SKM-1 treated with dmso at 0.1 percent for 144 hours (cell line): ENCODE results near the gene SYNPO2.
A peak's percentile ranks its signal among the peaks of the same experiment; 100 is the strongest.
"Not testable (repeated sequence)": the region's sequence is repeated elsewhere in the genome, so short reads cannot be mapped to it uniquely, and the experiment has no call there.

Source experiments
- DNase-seq: peaks from one replicate; lab custom pipeline; 2025; ENCODE audit not compliant: unreplicated experiment; lab: John Stamatoyannopoulos, UW

SYNPO2 gene

DNA sequence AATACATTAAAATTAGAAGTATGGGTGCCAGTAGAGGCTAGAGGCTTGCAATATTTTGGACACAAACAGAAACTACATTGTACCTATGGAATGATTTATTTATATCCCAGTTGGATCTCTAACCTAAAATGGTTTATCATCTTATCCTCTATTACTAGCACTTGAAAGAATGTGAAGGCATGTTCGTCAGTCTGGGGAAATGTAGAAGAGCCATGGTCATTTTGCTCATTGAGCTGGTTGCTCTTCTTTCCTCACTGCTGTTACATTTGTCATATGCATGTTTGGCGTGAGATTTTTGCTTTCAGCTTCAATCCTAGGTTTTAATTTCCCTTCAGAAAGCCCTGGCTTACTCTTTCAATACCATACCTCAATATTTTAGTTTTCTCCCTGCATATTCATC lies 164.6 kb downstream of the SYNPO2 start:
- DNase-seq = no peak

DNA sequence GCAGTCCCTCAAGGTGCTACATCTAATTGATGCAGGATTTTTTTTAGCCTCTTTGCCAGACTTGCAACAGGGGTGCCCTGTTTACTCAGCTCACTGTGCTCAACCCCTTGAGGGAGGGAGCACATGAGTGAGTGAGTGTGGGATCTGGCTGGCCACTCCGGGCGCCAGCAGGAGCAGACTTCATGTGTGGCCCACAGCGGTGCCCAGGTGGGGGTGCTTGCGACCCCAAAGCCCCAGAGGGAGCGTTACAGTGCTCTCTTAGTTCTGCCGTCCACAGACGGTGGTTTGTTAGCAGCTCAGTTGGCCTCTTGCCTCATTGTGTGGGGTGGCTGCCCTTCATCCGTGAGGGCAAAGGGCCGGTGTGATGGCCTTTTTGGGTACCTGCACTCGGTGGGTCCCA lies 165.3 kb downstream of the SYNPO2 start:
- no peak for DNase-seq

DNA sequence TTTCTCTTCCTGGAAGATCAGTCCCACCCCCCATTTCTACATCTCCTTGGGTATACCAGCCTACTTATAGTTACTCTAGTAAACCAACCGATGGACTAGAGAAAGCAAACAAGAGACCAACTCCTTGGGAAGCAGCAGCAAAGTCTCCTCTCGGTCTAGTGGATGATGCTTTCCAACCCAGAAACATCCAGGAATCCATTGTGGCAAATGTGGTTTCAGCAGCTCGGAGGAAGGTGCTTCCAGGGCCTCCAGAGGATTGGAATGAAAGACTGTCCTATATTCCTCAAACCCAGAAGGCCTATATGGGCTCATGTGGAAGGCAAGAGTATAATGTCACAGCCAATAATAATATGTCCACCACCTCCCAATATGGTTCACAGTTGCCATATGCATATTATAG lies 168.8 kb downstream of the SYNPO2 start:
- no peak for DNase-seq

DNA sequence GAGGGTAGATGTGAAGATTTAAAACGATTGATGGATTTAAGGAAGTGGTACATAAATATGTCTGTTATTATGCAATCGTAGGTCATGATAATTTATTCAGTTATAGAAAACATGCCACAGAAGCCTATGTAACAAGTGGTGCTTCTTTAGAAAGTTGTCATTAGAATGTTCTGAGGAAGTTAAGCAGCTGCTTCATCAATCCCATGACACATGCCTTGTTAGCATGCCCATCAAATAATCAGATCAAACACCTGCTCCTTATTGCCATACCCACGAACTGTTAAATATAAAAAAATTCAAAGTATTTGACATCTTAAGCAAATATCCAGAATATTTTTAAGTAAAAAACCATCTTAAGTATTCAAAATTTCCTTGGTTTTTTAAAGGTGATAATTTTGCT lies 170.6 kb downstream of the SYNPO2 start:
- DNase-seq = no peak

DNA sequence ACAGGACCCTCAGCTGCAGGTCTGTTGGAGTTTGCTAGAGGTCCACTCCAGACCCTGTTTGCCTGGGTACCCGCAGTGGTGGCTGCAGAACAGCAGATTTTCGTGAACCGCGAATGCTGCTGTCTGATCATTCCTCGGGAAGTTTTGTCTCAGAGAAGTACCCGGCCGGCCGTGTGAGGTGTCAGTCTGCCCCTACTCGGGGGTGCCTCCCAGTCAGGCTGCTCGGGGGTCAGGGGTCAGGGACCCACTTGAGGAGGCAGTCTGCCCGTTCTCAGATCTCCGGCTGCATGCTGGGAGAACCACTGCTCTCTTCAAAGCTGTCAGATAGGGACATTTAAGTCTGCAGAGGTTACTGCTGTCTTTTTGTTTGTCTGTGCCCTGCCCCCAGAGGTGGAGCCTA lies 178.5 kb downstream of the SYNPO2 start:
- DNase-seq = not testable (repeated sequence)

DNA sequence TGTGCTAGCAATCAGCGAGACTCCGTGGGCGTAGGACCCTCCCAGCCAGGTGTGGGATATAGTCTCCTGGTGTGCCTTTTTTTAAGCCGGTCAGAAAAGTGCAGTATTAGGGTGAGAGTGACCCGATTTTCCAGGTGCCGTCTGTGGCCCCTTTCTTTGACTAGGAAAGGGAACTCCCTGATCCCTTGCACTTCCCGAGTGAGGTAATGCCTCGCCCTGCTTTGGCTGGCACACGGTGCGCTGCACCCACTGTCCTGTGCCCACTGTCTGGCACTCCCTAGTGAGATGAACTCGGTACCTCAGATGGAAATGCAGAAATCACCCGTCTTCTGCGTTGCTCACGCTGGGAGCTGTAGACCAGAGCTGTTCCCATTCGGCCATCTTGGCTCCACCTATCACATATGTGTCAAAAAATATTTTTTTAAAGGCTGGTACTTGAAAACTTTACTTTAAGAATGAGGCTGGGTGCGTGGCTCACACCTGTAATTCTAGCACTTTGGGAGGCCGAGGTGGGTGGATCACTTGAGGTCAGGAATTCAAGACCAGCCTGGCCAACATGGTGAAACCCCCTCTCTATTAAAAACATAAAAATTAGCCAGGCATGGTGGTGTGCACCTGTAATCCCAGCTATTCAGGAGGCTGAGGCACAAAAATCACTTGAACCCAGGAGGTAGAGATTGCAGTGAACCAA lies 179.2 kb downstream of the SYNPO2 start:
- DNase-seq = not testable (repeated sequence)

DNA sequence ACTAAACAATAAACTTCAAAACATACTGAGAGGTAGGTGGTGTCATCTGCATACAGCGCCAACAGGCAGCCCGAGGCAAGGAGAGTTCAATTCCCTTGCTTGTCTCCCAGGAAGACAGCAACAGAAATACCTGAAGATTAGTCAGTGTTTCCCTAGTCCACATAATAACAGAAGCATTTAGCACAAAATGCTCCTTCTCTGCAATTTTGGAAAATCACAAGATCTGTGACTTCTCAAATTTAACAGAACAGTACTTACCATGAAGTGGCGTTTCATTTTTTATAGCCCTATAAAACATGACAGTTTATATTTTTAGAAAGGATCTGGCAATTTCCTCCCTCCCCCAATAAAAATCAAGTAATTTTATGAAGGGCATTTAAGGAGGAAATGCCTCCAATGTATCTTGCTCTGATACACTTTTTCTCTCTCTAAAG lies 179.9 kb downstream of the SYNPO2 start:
- no peak for DNase-seq

DNA sequence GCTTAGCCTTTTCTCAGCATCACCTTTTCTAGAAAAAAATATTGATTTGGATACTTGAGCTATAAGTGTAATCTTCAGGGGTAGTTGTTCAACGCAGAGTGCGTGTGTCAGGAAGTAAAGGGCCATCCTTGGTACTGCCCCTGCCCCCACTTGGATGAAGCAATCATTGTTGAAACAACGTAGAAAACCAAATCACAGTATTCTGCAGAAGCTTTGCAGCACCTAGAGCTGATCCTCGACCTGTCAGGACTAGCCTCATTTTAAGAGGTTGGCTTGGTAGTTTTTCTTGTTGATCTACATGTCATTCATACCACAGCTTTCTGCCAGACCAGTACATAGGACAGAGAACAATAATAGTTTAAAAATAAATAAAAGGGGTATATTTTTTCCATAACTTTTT lies 181.6 kb downstream of the SYNPO2 start:
- no peak for DNase-seq

DNA sequence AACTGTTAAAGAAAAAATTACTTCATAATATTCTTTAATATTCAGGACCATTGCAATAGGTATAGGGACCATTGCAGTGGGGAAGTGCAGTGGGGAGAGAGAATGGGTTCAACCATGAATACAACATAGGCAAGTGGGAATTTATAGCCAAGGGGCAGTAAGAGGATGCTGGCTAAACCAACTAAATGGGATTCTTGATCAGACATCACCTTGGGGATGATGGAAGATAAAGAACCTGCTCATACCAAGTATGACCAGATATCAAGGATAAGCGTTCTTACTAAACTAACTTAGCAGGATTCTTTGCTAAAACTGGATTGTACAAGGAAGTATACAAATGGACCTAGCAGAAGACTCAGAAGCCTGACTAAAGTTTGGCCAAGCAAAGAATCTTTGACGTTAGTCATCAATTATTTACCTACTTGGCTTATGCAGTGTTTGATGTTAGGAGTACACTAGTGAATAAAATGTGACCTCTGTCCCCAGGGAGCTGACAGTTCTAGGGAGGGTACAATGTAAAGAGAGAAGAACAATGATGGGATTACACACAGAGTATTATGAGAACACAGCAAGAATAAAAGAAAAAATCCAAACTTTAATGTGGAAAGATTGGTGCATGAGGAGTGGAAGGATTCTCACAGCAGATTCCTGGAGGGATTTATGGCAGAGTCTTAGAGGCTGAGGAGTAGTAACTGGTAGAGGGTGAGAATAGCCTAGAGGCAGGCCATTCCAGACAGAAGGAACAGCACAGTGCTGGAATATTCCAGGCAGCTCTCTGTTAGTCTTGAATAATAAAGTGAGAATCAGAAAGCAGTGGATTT lies 192.3 kb downstream of the SYNPO2 start:
- no peak for DNase-seq

DNA sequence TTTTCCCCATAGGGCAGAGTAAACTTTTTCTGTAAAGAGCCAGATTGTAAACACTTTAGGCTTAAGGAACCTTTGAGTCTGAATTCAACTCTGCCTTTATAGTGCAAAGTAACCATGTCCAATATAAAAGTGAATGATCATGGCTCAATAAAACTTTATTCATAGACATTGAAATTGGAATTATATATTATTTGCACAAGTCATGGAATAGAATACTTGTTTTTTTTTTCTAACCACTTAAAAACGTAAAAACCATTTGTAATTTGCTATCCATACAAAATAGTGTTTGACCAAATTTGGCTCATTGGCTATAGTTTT lies 192.8 kb downstream of the SYNPO2 start:
- no peak for DNase-seq

DNA sequence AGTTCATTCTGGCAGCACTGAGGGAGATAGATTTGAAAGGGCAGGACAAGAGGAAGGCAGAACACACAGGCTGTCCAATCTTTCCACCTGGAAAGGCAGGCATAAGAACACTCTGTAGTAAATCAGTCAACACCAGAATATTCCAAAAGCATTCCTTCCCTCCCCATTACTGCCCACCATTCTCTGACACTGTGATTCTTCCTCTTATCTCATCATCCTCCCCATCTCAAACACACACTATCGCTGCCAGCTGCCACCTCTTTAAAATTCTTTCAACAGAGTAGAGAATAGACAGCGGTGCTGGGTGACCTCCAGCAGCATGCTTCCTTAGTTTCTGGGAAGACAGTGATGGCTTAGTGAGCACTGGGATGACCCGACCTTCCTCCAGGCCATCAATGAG lies 193.3 kb downstream of the SYNPO2 start:
- DNase-seq = no peak

DNA sequence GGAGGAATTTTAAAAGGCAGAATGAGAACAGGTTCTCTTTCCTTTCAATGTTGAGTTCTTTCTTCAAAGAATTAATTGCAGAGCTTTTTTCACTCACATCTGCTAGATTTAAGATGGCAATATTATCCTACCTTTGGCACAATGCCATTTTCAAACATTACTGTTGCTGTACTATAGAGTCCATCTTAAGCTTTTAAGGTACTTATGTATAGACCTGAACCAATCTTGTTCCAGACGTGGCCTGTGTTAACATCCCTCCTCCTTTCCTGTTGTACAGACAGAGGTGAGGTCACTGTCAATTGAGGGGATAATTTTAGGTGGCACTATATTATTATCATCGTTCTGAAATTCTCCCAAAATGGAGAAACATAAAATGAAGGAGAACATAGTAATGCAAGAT lies 194.0 kb downstream of the SYNPO2 start:
- DNase-seq = no peak

DNA sequence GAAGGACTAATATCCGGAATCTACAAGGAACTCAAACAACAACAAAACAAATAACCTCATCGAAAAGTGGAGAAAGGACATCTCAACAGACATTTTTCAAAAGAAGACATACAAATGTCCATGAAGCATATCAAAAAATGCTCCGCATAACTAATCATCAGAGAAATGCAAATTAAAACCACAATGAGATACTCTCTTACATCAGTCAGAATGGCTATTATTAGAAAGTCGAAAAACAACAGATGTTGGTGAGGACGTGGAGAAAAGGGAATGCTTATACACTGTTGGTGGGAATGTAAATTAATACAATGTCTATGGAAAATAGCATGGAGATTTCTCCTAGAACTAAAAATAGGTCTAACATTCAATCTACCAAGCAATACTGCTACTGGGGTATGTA lies 195.9 kb downstream of the SYNPO2 start:
- no peak for DNase-seq

DNA sequence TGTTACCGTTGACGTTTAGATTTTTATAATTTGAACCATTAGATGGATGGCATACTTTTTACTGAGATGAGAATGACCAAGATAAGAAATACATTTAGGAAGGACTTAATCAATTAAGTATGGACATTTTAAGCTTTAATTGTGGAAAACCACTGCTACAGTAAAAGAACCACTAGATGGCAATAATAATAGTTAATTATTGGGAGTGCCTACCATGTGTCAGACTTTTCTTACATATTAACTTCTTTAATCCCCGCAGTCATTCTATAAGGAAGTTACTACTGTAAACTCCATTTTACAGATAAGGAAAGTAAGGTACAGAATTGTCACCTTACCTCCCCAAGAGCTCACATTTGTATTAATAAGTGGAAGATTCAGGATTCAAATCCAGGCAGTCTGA lies 198.5 kb downstream of the SYNPO2 start:
- no peak for DNase-seq

DNA sequence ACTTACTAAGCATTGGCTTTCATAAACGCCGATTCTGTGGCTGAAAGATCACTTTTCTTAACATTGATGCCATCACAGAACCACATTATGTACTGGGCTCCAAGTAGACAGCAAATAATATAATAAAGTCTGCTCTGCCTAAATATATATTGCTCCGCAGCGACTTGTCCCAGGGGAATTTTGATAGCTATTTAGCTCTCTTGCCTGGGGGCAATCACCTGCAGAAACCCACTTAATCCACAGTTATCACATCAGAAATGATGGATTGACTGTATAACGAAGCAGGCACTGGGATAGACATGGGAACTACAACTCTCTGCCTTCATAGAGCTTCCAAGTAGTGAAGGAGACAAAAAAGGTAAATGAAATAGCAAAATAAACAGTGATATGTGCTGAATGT lies 199.0 kb downstream of the SYNPO2 start:
- no peak for DNase-seq

DNA sequence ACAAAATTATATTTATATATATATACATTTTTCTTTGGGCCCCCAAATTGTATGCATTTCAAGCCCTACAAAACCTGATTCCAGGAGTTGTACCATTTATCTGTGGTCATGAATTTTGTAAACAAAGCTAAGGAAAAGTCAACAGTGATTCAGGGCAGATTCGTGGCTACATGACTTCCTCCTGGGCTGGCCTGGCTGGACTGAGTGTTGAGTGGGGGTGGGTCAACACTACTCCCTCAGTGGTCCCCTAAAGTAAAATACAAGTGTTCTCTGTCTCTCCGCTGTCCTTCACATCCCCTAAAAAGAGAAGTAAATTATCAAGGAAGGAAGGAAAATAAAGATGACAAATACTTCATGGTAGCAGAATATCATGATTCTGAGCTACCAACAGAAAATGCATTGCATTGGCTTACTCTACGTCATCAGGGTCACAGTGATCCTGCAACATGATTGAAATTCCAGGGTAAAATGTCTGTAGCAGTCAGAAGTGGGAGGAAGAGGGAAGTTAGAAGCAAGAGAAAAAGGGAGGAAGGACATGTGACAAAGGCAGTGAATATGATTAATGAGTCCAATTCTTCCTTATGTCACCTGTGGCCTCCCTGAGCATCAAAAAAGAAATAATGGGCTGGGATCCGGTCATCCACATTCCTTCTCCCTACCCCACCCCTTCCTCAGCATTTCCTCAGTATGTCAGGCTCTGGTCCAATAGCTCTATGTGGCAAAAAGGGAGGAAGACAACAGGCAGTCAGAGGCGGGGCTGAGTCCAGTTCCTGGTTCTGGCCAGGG lies 204.6 kb downstream of the SYNPO2 start:
- no peak for DNase-seq

DNA sequence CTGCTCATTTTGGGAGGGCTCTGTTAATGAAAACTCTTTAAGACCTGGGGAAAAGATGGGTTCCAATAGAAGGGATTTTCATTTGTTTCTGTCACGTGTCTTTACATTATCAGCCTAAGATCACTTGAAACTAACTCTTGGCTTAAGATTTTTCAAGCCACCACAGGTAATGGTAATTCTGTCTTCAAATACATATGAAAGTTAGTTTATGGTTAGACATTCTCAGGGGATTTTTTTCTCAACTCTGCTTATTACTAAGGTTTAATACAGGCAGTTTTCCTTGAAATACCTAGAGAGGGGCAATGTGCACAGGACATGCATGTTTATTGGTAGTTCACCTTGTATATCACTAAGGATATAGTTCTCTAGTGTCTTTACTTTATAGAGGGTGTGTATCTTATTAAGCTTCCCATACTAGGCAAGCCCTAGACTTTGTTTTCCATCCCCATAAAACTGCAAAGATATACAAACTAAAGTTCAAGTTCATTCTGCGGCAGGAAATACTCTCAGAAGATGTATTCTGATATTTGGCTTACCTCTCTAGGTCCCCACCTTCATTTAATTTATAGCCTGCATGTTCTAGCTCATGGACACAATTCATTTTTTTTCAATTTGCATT lies 208.7 kb downstream of the SYNPO2 start:
- DNase-seq = no peak

DNA sequence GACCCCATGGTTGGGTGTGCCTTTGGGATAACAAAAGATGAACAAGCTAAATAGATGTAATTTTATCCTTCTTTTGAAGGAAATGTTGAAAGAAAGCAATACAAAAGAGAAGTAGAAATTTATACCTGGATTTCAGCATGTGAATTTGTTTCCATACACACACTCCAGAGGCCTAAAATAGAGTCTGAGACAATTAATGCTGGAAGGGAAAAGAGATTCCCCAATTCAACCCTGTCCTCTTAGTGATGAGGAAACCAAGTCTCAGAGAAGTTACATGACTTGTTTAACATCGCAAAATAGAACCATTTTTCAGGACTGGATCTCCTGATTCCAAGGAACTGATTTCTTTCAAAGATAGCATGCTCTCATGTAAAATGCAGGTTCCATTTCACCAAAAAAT lies 209.7 kb downstream of the SYNPO2 start:
- no peak for DNase-seq

DNA sequence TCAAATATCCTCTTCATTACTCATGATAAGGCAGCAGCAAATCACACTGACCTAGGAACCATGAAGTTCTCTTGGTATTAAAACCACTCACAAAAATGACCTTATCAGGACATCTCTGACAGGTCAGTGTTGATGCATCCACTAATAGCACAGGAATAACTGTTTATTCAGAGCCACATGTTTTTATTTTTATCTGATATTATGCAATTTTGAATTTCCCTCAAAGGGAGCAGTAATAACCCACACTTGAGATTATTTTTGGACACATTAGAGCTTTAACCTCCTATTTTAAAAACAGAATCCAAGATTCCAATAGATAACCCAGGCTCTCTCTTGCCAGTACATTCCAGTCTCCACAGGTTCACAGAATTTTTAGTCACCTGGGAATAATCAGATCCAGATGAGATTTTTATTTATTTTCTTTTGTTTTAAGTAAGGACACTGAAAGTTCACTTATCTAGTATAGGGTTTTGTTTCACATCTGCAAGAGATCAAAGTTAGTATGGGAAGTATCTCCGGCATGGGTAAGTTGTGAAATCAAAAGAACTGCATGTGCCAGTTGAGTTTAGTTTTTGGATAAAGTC lies 210.7 kb downstream of the SYNPO2 start:
- no peak for DNase-seq

DNA sequence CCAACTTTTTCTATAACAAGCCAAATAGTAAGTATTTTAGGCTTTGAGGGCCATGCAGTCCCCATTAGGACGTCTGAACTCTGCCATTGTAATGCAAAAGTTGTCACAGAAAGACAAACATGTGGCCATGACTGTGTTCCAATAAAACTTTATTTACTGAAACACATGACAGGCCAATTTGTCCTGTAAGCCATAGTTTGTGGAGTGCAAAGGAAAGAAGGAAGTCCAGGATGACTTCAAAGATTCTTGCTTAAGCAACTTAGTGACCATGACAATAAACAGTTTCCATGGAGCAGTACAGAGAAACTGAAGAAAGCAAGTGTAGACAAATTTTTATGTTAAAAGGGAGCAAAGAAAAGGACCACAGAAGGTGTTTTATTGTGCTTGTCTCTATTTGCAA lies 212.0 kb downstream of the SYNPO2 start:
- DNase-seq = peak; percentile 43

DNA sequence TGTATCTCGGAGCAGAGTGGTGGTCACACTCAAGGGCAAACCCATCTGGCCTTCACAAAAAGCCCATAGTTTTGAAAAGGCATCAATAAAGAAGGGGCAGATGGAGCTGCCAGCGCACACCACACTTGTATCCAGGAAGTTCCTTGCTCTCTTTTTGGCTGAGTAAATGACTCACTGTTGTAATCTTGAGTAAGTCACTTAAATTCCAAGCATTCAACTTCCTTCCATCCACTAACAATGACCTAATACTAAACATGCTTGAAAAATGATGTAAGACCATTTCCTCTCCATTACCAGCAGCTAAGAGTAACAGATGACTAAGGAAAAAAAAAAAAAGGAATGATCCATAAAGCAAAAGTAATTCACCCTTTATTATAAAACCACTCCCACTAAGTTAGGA lies 214.6 kb downstream of the SYNPO2 start:
- DNase-seq = peak; percentile 95
